ENCODE measurements around the gene ASCL5. TPM values are rescaled to one million over a fixed set of nuclear protein-coding genes. Genes with fewer than 3 reads are reported as not detected.

ASCL5 gene
- total and polyA plus RNA-seq, 4 experiments from 2014 or later = 0.30 TPM; not detected in 3

- intact Hi-C loops (cut with micrococcal nuclease) = no loop called here
- ChIA-PET POLR2A (ENCODE audit: partially characterized antibody) (no interaction called here), CTCF (ENCODE audit: partially characterized antibody) (no interaction called here)
- H3K4me1 ChIP-seq (ENCODE audit: insufficient read depth, low read length) = no peaks in the 10 kb centered on the region
- Mint-ChIP-seq H3K27ac (no peak overlapping the region), H3K9me3 (no peaks in the 10 kb centered on the region), H3K4me1 (no peaks in the 10 kb centered on the region), H3K27me3 (peaks cover 0 to 1% of the 10 kb centered on the region in 2 donors), H3K36me3 (no peaks in the 10 kb centered on the region), H3K4me3 (no peak overlapping the region)
- DNase-seq = no peak
- H3K27ac ChIP-seq (ENCODE audit: low read depth, low read length) = no peak overlapping the region
- no peak overlapping the region for H3K4me3 ChIP-seq (ENCODE audit: low read length in 2 of 2)
- no peaks in the 10 kb centered on the region for H3K9me3 ChIP-seq (ENCODE audit: control insufficient read depth in 1 of 2, low read length in 2 of 2)
- H3K36me3 ChIP-seq (ENCODE audit: insufficient read depth, low read length) = no peaks in the 10 kb centered on the region
- no peaks in the 10 kb centered on the region for H3K27me3 ChIP-seq (ENCODE audit: insufficient read depth, low read length)
Measured at GRCh38 chr1:201077116-201077515, 49.9 kb downstream of the ASCL5 start.

- Histone ChIP-seq H3K9me3 (ENCODE audit: control insufficient read depth in 1 of 2, low read length in 2 of 2) (no peaks in the 10 kb centered on the region), H3K27me3 (ENCODE audit: insufficient read depth, low read length) (no peaks in the 10 kb centered on the region), H3K36me3 (ENCODE audit: insufficient read depth, low read length) (no peaks in the 10 kb centered on the region), H3K4me3 (ENCODE audit: low read length in 2 of 2) (no peak overlapping the region), H3K27ac (ENCODE audit: low read depth, low read length) (no peak overlapping the region), H3K4me1 (ENCODE audit: insufficient read depth, low read length) (no peaks in the 10 kb centered on the region)
- no peak for DNase-seq
- POLR2A ChIA-PET (ENCODE audit: partially characterized antibody) = no interaction called here
- H3K4me3 Mint-ChIP-seq = no peak overlapping the region
- peaks cover 0 to 2% of the 10 kb centered on the region in 2 donors for H3K27me3 Mint-ChIP-seq
- no peaks in the 10 kb centered on the region for H3K9me3 Mint-ChIP-seq
- intact Hi-C loops (cut with micrococcal nuclease) = no loop called here
- H3K27ac Mint-ChIP-seq = no peak overlapping the region
- H3K4me1 Mint-ChIP-seq = peaks cover 0 to 2% (median under 1%) of the 10 kb centered on the region in 4 donors
- no peaks in the 10 kb centered on the region for H3K36me3 Mint-ChIP-seq
- CTCF ChIA-PET (ENCODE audit: partially characterized antibody) = interaction anchor here (1.3 kb wide), 1 partner anchor 104 kb away, joined by 3 read pairs; no protein-coding TSS in a partner anchor
Measured at GRCh38 chr1:201076092-201076491, 50.9 kb downstream of the ASCL5 start.

DNA sequence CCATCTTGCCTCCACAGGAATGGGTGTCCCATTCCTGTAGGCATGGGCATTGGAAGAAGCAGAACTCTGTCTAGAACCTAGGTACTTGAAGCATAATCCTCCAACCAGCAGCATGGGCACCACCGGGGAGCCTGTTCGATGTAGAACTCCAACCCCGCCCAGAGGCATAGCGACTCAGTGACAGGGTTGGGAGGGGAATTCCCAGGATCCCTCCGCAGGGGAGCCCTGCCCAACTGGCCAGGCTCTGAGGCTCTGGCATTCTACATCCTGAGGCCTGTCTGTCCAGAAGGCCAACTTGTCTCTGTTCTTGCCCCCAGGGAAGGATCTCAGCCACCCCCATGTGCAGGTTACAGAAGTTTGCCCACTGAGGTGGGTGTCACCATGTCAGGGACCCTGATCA is 53.0 kb downstream of the ASCL5 start:
- H3K27ac ChIP-seq (ENCODE audit: low read depth, low read length) = no peak overlapping the region
- CTCF ChIA-PET (ENCODE audit: partially characterized antibody) = interaction anchor here (1.2 kb wide), 1 partner anchor 13 kb away, joined by 3 read pairs; no protein-coding TSS in a partner anchor
- Mint-ChIP-seq H3K27me3 (peaks cover 0 to 2% of the 10 kb centered on the region in 2 donors), H3K9me3 (no peaks in the 10 kb centered on the region), H3K27ac (no peak overlapping the region), H3K4me1 (peaks cover 0 to 2% (median under 1%) of the 10 kb centered on the region in 4 donors), H3K4me3 (no peak overlapping the region), H3K36me3 (no peaks in the 10 kb centered on the region)
- no peaks in the 10 kb centered on the region for H3K27me3 ChIP-seq (ENCODE audit: insufficient read depth, low read length)
- no peak overlapping the region for H3K4me3 ChIP-seq (ENCODE audit: low read length in 2 of 2)
- intact Hi-C loops (cut with micrococcal nuclease) = no loop called here
- DNase-seq = no peak
- POLR2A ChIA-PET (ENCODE audit: partially characterized antibody) = no interaction called here
- H3K36me3 ChIP-seq (ENCODE audit: insufficient read depth, low read length) = no peaks in the 10 kb centered on the region
- H3K4me1 ChIP-seq (ENCODE audit: insufficient read depth, low read length) = no peaks in the 10 kb centered on the region
- no peaks in the 10 kb centered on the region for H3K9me3 ChIP-seq (ENCODE audit: control insufficient read depth in 1 of 2, low read length in 2 of 2)

GRCh38 chr1:201072922-201073321 is 54.1 kb downstream of the ASCL5 start:
- no peaks in the 10 kb centered on the region for H3K4me1 ChIP-seq (ENCODE audit: insufficient read depth, low read length)
- no peak overlapping the region for H3K4me3 Mint-ChIP-seq
- ChIA-PET POLR2A (ENCODE audit: partially characterized antibody) (no interaction called here), CTCF (ENCODE audit: partially characterized antibody) (interaction anchor here (0.6 kb wide), 1 partner anchor 490 kb away, joined by 3 read pairs; no protein-coding TSS in a partner anchor)
- no peaks in the 10 kb centered on the region for H3K9me3 ChIP-seq (ENCODE audit: control insufficient read depth in 1 of 2, low read length in 2 of 2)
- no peaks in the 10 kb centered on the region for H3K27me3 ChIP-seq (ENCODE audit: insufficient read depth, low read length)
- no peak overlapping the region for H3K27ac Mint-ChIP-seq
- no peak overlapping the region for H3K27ac ChIP-seq (ENCODE audit: low read depth, low read length)
- no peaks in the 10 kb centered on the region for H3K36me3 ChIP-seq (ENCODE audit: insufficient read depth, low read length)
- intact Hi-C loops (cut with micrococcal nuclease) = no loop called here
- H3K36me3 Mint-ChIP-seq = no peaks in the 10 kb centered on the region
- H3K27me3 Mint-ChIP-seq = peaks cover 0 to 2% of the 10 kb centered on the region in 2 donors
- H3K9me3 Mint-ChIP-seq = no peaks in the 10 kb centered on the region
- no peak for DNase-seq
- no peak overlapping the region for H3K4me3 ChIP-seq (ENCODE audit: low read length in 2 of 2)
- peaks cover 0 to 2% (median under 1%) of the 10 kb centered on the region in 4 donors for H3K4me1 Mint-ChIP-seq

GRCh38 chr1:201072149-201072548 is 54.8 kb downstream of the ASCL5 start:
- H3K27ac Mint-ChIP-seq = no peak overlapping the region

GRCh38 chr1:201069636-201070035 is 57.3 kb downstream of the ASCL5 start:
- Mint-ChIP-seq H3K36me3 (no peaks in the 10 kb centered on the region), H3K4me3 (no peak overlapping the region), H3K27ac (no peak overlapping the region), H3K9me3 (no peaks in the 10 kb centered on the region), H3K4me1 (peaks cover 0 to 2% (median under 1%) of the 10 kb centered on the region in 4 donors), H3K27me3 (peaks cover 2% of the 10 kb centered on the region in 2 donors)
- Histone ChIP-seq H3K4me3 (ENCODE audit: low read length in 2 of 2) (no peak overlapping the region), H3K4me1 (ENCODE audit: insufficient read depth, low read length) (no peaks in the 10 kb centered on the region), H3K27ac (ENCODE audit: low read depth, low read length) (no peak overlapping the region), H3K36me3 (ENCODE audit: insufficient read depth, low read length) (no peaks in the 10 kb centered on the region), H3K9me3 (ENCODE audit: control insufficient read depth in 1 of 2, low read length in 2 of 2) (no peaks in the 10 kb centered on the region), H3K27me3 (ENCODE audit: insufficient read depth, low read length) (no peaks in the 10 kb centered on the region)
- CTCF ChIA-PET (ENCODE audit: partially characterized antibody) = no interaction called here
- no peak for DNase-seq
- POLR2A ChIA-PET (ENCODE audit: partially characterized antibody) = no interaction called here
- intact Hi-C loops (cut with micrococcal nuclease) = no loop called here

More at GRCh38 chr1:201072149-201072548, 54.8 kb downstream of the ASCL5 start:
- intact Hi-C loops (cut with micrococcal nuclease) = no loop called here
- ChIA-PET POLR2A (ENCODE audit: partially characterized antibody) (no interaction called here), CTCF (ENCODE audit: partially characterized antibody) (no interaction called here)
- Histone ChIP-seq H3K27ac (ENCODE audit: low read depth, low read length) (no peak overlapping the region), H3K9me3 (ENCODE audit: control insufficient read depth in 1 of 2, low read length in 2 of 2) (no peaks in the 10 kb centered on the region), H3K36me3 (ENCODE audit: insufficient read depth, low read length) (no peaks in the 10 kb centered on the region), H3K4me1 (ENCODE audit: insufficient read depth, low read length) (no peaks in the 10 kb centered on the region), H3K4me3 (ENCODE audit: low read length in 2 of 2) (no peak overlapping the region), H3K27me3 (ENCODE audit: insufficient read depth, low read length) (no peaks in the 10 kb centered on the region)
- DNase-seq = no peak
- Mint-ChIP-seq H3K9me3 (no peaks in the 10 kb centered on the region), H3K4me1 (peaks cover 0 to 2% (median under 1%) of the 10 kb centered on the region in 4 donors), H3K4me3 (no peak overlapping the region), H3K27me3 (peaks cover 0 to 2% of the 10 kb centered on the region in 2 donors), H3K36me3 (no peaks in the 10 kb centered on the region)

GRCh38 chr1:201068976-201069375 is 58.0 kb downstream of the ASCL5 start:
- intact Hi-C loops (cut with micrococcal nuclease) = no loop called here
- Mint-ChIP-seq H3K4me1 (peaks cover 0 to 2% (median under 1%) of the 10 kb centered on the region in 4 donors), H3K36me3 (no peaks in the 10 kb centered on the region), H3K4me3 (no peak overlapping the region), H3K9me3 (no peaks in the 10 kb centered on the region), H3K27ac (no peak overlapping the region), H3K27me3 (peaks cover 2% of the 10 kb centered on the region in 2 donors)
- no peak for DNase-seq
- POLR2A ChIA-PET (ENCODE audit: partially characterized antibody) = no interaction called here
- Histone ChIP-seq H3K4me3 (ENCODE audit: low read length in 2 of 2) (no peak overlapping the region), H3K27ac (ENCODE audit: low read depth, low read length) (no peak overlapping the region), H3K36me3 (ENCODE audit: insufficient read depth, low read length) (no peaks in the 10 kb centered on the region), H3K9me3 (ENCODE audit: control insufficient read depth in 1 of 2, low read length in 2 of 2) (no peaks in the 10 kb centered on the region), H3K27me3 (ENCODE audit: insufficient read depth, low read length) (no peaks in the 10 kb centered on the region), H3K4me1 (ENCODE audit: insufficient read depth, low read length) (no peaks in the 10 kb centered on the region)
- CTCF ChIA-PET (ENCODE audit: partially characterized antibody) = no interaction called here

- intact Hi-C loops (cut with micrococcal nuclease) = no loop called here
- H3K27me3 ChIP-seq (ENCODE audit: insufficient read depth, low read length) = no peaks in the 10 kb centered on the region
- no peak for DNase-seq
- H3K4me1 ChIP-seq (ENCODE audit: insufficient read depth, low read length) = no peaks in the 10 kb centered on the region
- no peaks in the 10 kb centered on the region for H3K36me3 ChIP-seq (ENCODE audit: insufficient read depth, low read length)
- H3K9me3 ChIP-seq (ENCODE audit: control insufficient read depth in 1 of 2, low read length in 2 of 2) = no peaks in the 10 kb centered on the region
- Mint-ChIP-seq H3K4me1 (peaks cover 0 to 2% (median under 1%) of the 10 kb centered on the region in 4 donors), H3K27ac (no peak overlapping the region), H3K4me3 (no peak overlapping the region), H3K36me3 (no peaks in the 10 kb centered on the region), H3K27me3 (peaks cover 2% of the 10 kb centered on the region in 2 donors), H3K9me3 (peaks cover 0 to 2% (median 0%) of the 10 kb centered on the region in 8 donors)
- CTCF ChIA-PET (ENCODE audit: partially characterized antibody) = no interaction called here
- POLR2A ChIA-PET (ENCODE audit: partially characterized antibody) = no interaction called here
- no peak overlapping the region for H3K4me3 ChIP-seq (ENCODE audit: low read length in 2 of 2)
- H3K27ac ChIP-seq (ENCODE audit: low read depth, low read length) = no peak overlapping the region
Measured at GRCh38 chr1:201066986-201067385, 60.0 kb downstream of the ASCL5 start.

All from CD4-positive, alpha-beta memory T cell (primary cell).